MM.1S (cell line): Measurements from ENCODE around the gene CLTA.

ENCODE experiments used
- EZH2 ChIP-seq: fragments of 300-600 bp; sonication (generic); optimal IDR thresholded peaks from 2 replicates; pipeline ENCODE3; 2017; ENCODE audit warnings: low read depth, mild to moderate bottlenecking, antibody characterized with exemption, low read length, mixed read lengths
- EZH2phosphoT487 ChIP-seq: fragments of 300-600 bp; sonication (generic); IDR thresholded peaks from 2 replicates; pipeline ENCODE4 v1.6.1; 2018; ENCODE audit warnings: antibody characterized with exemption, low read length
- TF ChIP-seq, protein P1 (sequence below): fragments of 300-600 bp; sonication (generic); IDR thresholded peaks from 2 replicates; pipeline ENCODE4 v1.5.1; 2016; ENCODE audit warnings: antibody characterized with exemption, low read length, mixed read lengths

DNA sequence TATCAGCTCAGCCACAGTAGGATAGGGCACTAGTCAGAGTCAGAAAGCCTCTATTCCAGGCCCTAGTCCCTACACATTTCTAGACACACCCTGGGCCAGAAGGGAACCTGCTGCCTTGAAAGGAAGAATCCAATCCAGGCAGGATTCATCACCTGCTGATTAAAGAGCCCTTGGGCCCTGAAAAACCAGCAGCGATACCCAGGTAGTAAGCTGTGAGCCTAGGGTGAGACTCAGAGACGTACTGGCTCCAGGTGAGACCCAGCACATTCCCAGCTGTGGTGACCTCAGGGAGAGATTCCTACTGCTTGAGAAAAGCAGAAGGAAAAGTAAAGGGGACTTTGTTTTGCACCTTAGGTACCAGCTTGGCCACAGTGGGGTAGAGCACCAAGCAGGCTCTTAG lies 16.9 kb upstream of the CLTA start:
- TF ChIP-seq, protein P1, sequence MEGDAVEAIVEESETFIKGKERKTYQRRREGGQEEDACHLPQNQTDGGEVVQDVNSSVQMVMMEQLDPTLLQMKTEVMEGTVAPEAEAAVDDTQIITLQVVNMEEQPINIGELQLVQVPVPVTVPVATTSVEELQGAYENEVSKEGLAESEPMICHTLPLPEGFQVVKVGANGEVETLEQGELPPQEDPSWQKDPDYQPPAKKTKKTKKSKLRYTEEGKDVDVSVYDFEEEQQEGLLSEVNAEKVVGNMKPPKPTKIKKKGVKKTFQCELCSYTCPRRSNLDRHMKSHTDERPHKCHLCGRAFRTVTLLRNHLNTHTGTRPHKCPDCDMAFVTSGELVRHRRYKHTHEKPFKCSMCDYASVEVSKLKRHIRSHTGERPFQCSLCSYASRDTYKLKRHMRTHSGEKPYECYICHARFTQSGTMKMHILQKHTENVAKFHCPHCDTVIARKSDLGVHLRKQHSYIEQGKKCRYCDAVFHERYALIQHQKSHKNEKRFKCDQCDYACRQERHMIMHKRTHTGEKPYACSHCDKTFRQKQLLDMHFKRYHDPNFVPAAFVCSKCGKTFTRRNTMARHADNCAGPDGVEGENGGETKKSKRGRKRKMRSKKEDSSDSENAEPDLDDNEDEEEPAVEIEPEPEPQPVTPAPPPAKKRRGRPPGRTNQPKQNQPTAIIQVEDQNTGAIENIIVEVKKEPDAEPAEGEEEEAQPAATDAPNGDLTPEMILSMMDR: no peak
- TF ChIP-seq EZH2 (no peak), EZH2phosphoT487 (no peak)
